ENCODE data around the gene NBAS. TPM values are rescaled to one million over a fixed set of nuclear protein-coding genes. Genes with fewer than 3 reads are reported as not detected.

The NBAS gene
- total and polyA plus RNA-seq, 9 of the 15 experiments (the other 6 are each of a cell fraction or from before 2014, with no cell fraction given): 15.3 to 94.4 (median 69.9) TPM

GRCh38 chr2:15412309-15412708 is 148.8 kb downstream of the NBAS start (continued):
- TF ChIP-seq, protein P1, sequence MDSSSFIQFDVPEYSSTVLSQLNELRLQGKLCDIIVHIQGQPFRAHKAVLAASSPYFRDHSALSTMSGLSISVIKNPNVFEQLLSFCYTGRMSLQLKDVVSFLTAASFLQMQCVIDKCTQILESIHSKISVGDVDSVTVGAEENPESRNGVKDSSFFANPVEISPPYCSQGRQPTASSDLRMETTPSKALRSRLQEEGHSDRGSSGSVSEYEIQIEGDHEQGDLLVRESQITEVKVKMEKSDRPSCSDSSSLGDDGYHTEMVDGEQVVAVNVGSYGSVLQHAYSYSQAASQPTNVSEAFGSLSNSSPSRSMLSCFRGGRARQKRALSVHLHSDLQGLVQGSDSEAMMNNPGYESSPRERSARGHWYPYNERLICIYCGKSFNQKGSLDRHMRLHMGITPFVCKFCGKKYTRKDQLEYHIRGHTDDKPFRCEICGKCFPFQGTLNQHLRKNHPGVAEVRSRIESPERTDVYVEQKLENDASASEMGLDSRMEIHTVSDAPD (CRISPR knock-in tag; IDR thresholded peaks at IDR 0.05): no peak
- TF ChIP-seq LEF1 (IDR thresholded peaks at IDR 0.05): no peak
- no peak for TF ChIP-seq ZNF316 (IDR thresholded peaks at IDR 0.05)
- no peak for TF ChIP-seq NELFE (IDR thresholded peaks at IDR 0.05; ENCODE audit: insufficient read depth, insufficient read length)
- no peak for TF ChIP-seq ZNF143 (CRISPR knock-in tag; IDR thresholded peaks at IDR 0.05)
- TF ChIP-seq NFRKB (IDR thresholded peaks at IDR 0.05; ENCODE audit: low read depth): no peak
- no peak for TF ChIP-seq ZNF695 (CRISPR knock-in tag; IDR thresholded peaks at IDR 0.05)
- no peak for TF ChIP-seq HMG20A (CRISPR knock-in tag; conservative IDR thresholded peaks at IDR 0.05)
- no peak for TF ChIP-seq RNF2 (IDR thresholded peaks at IDR 0.05)

GRCh38 chr2:15410884-15411283 is 150.2 kb downstream of the NBAS start:
- 84% methylated on average over 9 of the region's 9 CpGs for WGBS (ENCODE audit: insufficient coverage, low coverage, missing lambda C conversion rate)
- TF ChIP-seq CHCHD3 (CRISPR knock-in tag; IDR thresholded peaks at IDR 0.05): no peak
- TF ChIP-seq ZNF316 (IDR thresholded peaks at IDR 0.05): peak; percentile 57
- Histone ChIP-seq H3K9me3 (replicated peaks; ENCODE audit: control insufficient read depth, insufficient read depth, low read depth, low read length) (no peaks in the 10 kb centered on the region), H3K79me2 (ENCODE audit: control insufficient read depth, insufficient read depth, low read length) (no peaks in the 10 kb centered on the region), H3K27me3 (ENCODE audit: control insufficient read depth in 2 of 2, insufficient read depth in 2 of 2, low read length in 2 of 2) (no peaks in the 10 kb centered on the region), H4K20me1 (replicated peaks; ENCODE audit: control insufficient read depth, insufficient read depth, low read length) (no peaks in the 10 kb centered on the region), H3K27ac (ENCODE audit: extremely low read depth, low read depth, low read length) (no peak overlapping the region), H2AFZ (ENCODE audit: low read depth, low read length) (no peak overlapping the region), H3K9me1 (ENCODE audit: control insufficient read depth, insufficient read depth, low read length) (no peaks in the 10 kb centered on the region), H3K4me3 (no peak overlapping the region), H3K4me2 (ENCODE audit: insufficient read depth, low read length) (no peak overlapping the region), H3K36me3 (ENCODE audit: control insufficient read depth, insufficient read depth, low read length) (peaks cover 62% of the 10 kb centered on the region), H3K9ac (ENCODE audit: insufficient read depth in 1 of 2, low read depth in 2 of 2, low read length in 2 of 2) (no peak overlapping the region), H3K4me1 (replicated peaks in 1 of 2; ENCODE audit: control insufficient read depth in 2 of 2, insufficient read depth in 2 of 2, low read length in 2 of 2) (no peaks in the 10 kb centered on the region; a peak in 1 of 5 replicates)
- FAIRE-seq (no peak), ATAC-seq (no peak; the same call in 2 of the 3 replicates), DNase-seq (ENCODE audit: extremely low read depth in 1 of 4, low spot score in 3 of 4) (peak in 1 of 4 experiments; percentile 14)
- POLR2A ChIA-PET: interaction anchor here (1.0 to 3.1 kb wide), 2 partner anchors 11 to 166 kb away, joined by 3 to 11 read pairs; no protein-coding TSS in a partner anchor
- intact Hi-C loops (cut with micrococcal nuclease) (no loop called here), in situ Hi-C loops (cut with MboI) (no loop called here)
- no TSS peak for BruUV-seq (replicated peaks)
- CTCF ChIA-PET (ENCODE audit: low intra/inter-chr PET ratio): no interaction called here

Data from K562 (cell line).